Thymus (tissue), 11 donors: ENCODE results near the gene ITIH2. TPM values are rescaled to one million over a fixed set of nuclear protein-coding genes. Genes with fewer than 3 reads are reported as not detected.
A peak's percentile ranks its signal among the peaks of the same experiment; 100 is the strongest.

ENCODE experiments used
- DNase-seq, 9 donors: peaks; one replicate each; pipeline ENCODE4 v3.0.0-alpha.2; 2013; ENCODE audit warnings: low spot score in 9 of 9, low read depth in 6 of 9, missing footprints in 1 of 9
- H3K27ac ChIP-seq, 2 donors: one replicate each; pipeline ENCODE4 v1.5.1; 2013; ENCODE audit warnings: control low read depth in 1 of 2, low read depth in 1 of 2, low read length in 1 of 2, mild to moderate bottlenecking in 1 of 2, moderate library complexity in 1 of 2
- H3K27me3 ChIP-seq, 2 donors: one replicate each; pipeline ENCODE4 v1.5.1; 2013; ENCODE audit warnings: low read length in 1 of 2; ENCODE audit not compliant: control insufficient read depth in 2 of 2, insufficient read depth in 1 of 2
- H3K36me3 ChIP-seq, 2 donors: one replicate each; pipeline ENCODE4 v1.5.1; 2013; ENCODE audit warnings: low read length in 1 of 2, mild to moderate bottlenecking in 1 of 2, moderate library complexity in 1 of 2; ENCODE audit not compliant: control insufficient read depth in 2 of 2, insufficient read depth in 2 of 2
- H3K4me1 ChIP-seq, 2 donors: one replicate each; pipeline ENCODE4 v1.5.1; 2013; ENCODE audit warnings: low read length in 2 of 2; ENCODE audit not compliant: control insufficient read depth in 2 of 2, insufficient read depth in 2 of 2
- H3K4me3 ChIP-seq, 2 donors: one replicate each; pipeline ENCODE4 v1.5.1; 2013; ENCODE audit warnings: low read length in 2 of 2, control low read depth in 1 of 2, mild to moderate bottlenecking in 1 of 2
- H3K9me3 ChIP-seq, 2 donors: one replicate each; pipeline ENCODE4 v1.5.1; 2013; ENCODE audit warnings: low read length in 1 of 2, mild to moderate bottlenecking in 1 of 2; ENCODE audit not compliant: control insufficient read depth in 2 of 2, insufficient read depth in 1 of 2
- WGBS: extraction: QIAGEN DNeasy Blood & Tissue Kit; methylation state at CpG from one replicate; pipeline ENCODE4 v1.1.7; 2013; 5-methylcytosine and 5-hydroxymethylcytosine counted together
- polyA plus RNA-seq: library from polyadenylated mRNA; stranded (reverse); fragments of 200-250 nt; gene quantifications from one replicate; pipeline ENCODE4 v1.2.3, GENCODE V29; 2013
- total RNA-seq: library from RNA; stranded (reverse); fragments of 120-200 nt; gene quantifications from one replicate; pipeline ENCODE4 v1.2.4, GENCODE V29; 2013
- donor health status: healthy.

The ITIH2 gene
- total and polyA plus RNA-seq, 2 donors: 0.05 to 0.19 TPM

- Histone ChIP-seq H3K27me3 (no peaks in the 10 kb centered on the region), H3K27ac (no peak overlapping the region), H3K36me3 (peaks cover 22 to 40% of the 10 kb centered on the region in 2 donors), H3K4me3 (no peak overlapping the region), H3K4me1 (no peaks in the 10 kb centered on the region), H3K9me3 (no peaks in the 10 kb centered on the region)
- DNase-seq: no peak
- 98% methylated on average over 6 of the region's 6 CpGs for WGBS
These were observed 49.1 kb downstream of the ITIH2 start for GRCh38 chr10:7752251-7752650.

GRCh38 chr10:7755103-7755502 is 52.0 kb downstream of the ITIH2 start:
- over 99% methylated on average over 3 of the region's 3 CpGs for WGBS
- Histone ChIP-seq H3K27ac (no peak overlapping the region), H3K4me3 (no peak overlapping the region), H3K9me3 (no peaks in the 10 kb centered on the region), H3K4me1 (no peaks in the 10 kb centered on the region), H3K36me3 (peaks cover 27 to 60% of the 10 kb centered on the region in 2 donors), H3K27me3 (no peaks in the 10 kb centered on the region)
- DNase-seq: no peak

- peak in 5 of 9 donors; percentile 4 to 31 (median 10) for DNase-seq
- H3K27me3 ChIP-seq: no peaks in the 10 kb centered on the region
- peaks cover 34 to 67% of the 10 kb centered on the region in 2 donors for H3K36me3 ChIP-seq
- WGBS: 81% methylated on average over 7 of the region's 7 CpGs
- H3K4me3 ChIP-seq: no peak overlapping the region
- no peaks in the 10 kb centered on the region for H3K4me1 ChIP-seq
- no peaks in the 10 kb centered on the region for H3K9me3 ChIP-seq
- no peak overlapping the region for H3K27ac ChIP-seq
These were observed 53.4 kb downstream of the ITIH2 start for GRCh38 chr10:7756360-7756992.

- H3K27ac ChIP-seq: no peak overlapping the region
- WGBS: 32% methylated on average over 5 of the region's 5 CpGs
- peak in 1 of 9 donors; percentile 3 for DNase-seq
- H3K27me3 ChIP-seq: no peaks in the 10 kb centered on the region
- H3K36me3 ChIP-seq: peaks cover 43 to 79% of the 10 kb centered on the region in 2 donors
- no peaks in the 10 kb centered on the region for H3K4me1 ChIP-seq
- no peak overlapping the region for H3K4me3 ChIP-seq
- H3K9me3 ChIP-seq: no peaks in the 10 kb centered on the region
These were observed 60.8 kb downstream of the ITIH2 start for GRCh38 chr10:7763929-7764328.

GRCh38 chr10:7766241-7766640 is 63.1 kb downstream of the ITIH2 start:
- H3K4me1 ChIP-seq: no peaks in the 10 kb centered on the region
- peaks cover 50 to 72% of the 10 kb centered on the region in 2 donors for H3K36me3 ChIP-seq
- H3K4me3 ChIP-seq: no peak overlapping the region
- no peaks in the 10 kb centered on the region for H3K9me3 ChIP-seq
- DNase-seq: no peak
- no peak overlapping the region for H3K27ac ChIP-seq
- 96% methylated on average over 3 of the region's 3 CpGs for WGBS
- H3K27me3 ChIP-seq: no peaks in the 10 kb centered on the region

GRCh38 chr10:7767209-7767608 is 64.1 kb downstream of the ITIH2 start:
- H3K9me3 ChIP-seq: no peaks in the 10 kb centered on the region
- peaks cover 42 to 68% of the 10 kb centered on the region in 2 donors for H3K36me3 ChIP-seq
- 98% methylated on average over 10 of the region's 10 CpGs for WGBS

GRCh38 chr10:7768417-7768816 is 65.3 kb downstream of the ITIH2 start:
- peaks cover 38 to 61% of the 10 kb centered on the region in 2 donors for H3K36me3 ChIP-seq
- H3K4me1 ChIP-seq: no peaks in the 10 kb centered on the region
- H3K9me3 ChIP-seq: no peaks in the 10 kb centered on the region
- no peak for DNase-seq
- no peak overlapping the region for H3K4me3 ChIP-seq
- no peaks in the 10 kb centered on the region for H3K27me3 ChIP-seq
- WGBS: 99% methylated on average over 7 of the region's 7 CpGs
- no peak overlapping the region for H3K27ac ChIP-seq

More at GRCh38 chr10:7767209-7767608, 64.1 kb downstream of the ITIH2 start:
- Histone ChIP-seq H3K4me1 (no peaks in the 10 kb centered on the region), H3K27ac (no peak overlapping the region), H3K4me3 (no peak overlapping the region), H3K27me3 (no peaks in the 10 kb centered on the region)
- no peak for DNase-seq

GRCh38 chr10:7773845-7774801 is 71.0 kb downstream of the ITIH2 start:
- Histone ChIP-seq H3K4me3 (no peak overlapping the region), H3K4me1 (no peaks in the 10 kb centered on the region), H3K9me3 (no peaks in the 10 kb centered on the region), H3K27me3 (no peaks in the 10 kb centered on the region), H3K36me3 (peaks cover 36 to 50% of the 10 kb centered on the region in 2 donors), H3K27ac (no peak overlapping the region)
- 87% methylated on average over 10 of the region's 10 CpGs for WGBS
- DNase-seq: no peak

GRCh38 chr10:7776777-7777176 is 73.7 kb downstream of the ITIH2 start:
- no peak overlapping the region for H3K27ac ChIP-seq
- H3K36me3 ChIP-seq: peaks cover 34 to 62% of the 10 kb centered on the region in 2 donors
- no peaks in the 10 kb centered on the region for H3K27me3 ChIP-seq
- no peak for DNase-seq
- WGBS: 96% methylated on average over 2 of the region's 2 CpGs
- no peak overlapping the region for H3K4me3 ChIP-seq
- no peaks in the 10 kb centered on the region for H3K4me1 ChIP-seq
- H3K9me3 ChIP-seq: no peaks in the 10 kb centered on the region
